PC-9 (cell line): ENCODE data around the gene COL20A1.

Source experiments
- CTCF ChIP-seq: fragments of 200-600 bp; sonication (generic); conservative IDR thresholded peaks from 2 replicates; pipeline ENCODE4 v1.6.1; 2017; ENCODE audit warnings: mixed run types, antibody characterized with exemption, mild to moderate bottlenecking, moderate library complexity
- EZH2 ChIP-seq: fragments of 200-600 bp; sonication (generic); IDR thresholded peaks from 2 replicates; pipeline ENCODE4 v1.8.0; 2017; ENCODE audit warnings: antibody characterized with exemption, low read depth

GRCh38 chr20:63297371-63297781 is 4.4 kb downstream of the COL20A1 start:
- TF ChIP-seq CTCF = no peak
- TF ChIP-seq EZH2 = no peak
